ENCODE results near the gene RPS6KA4.
"Not testable (repeated sequence)": the region's sequence is repeated elsewhere in the genome, so short reads cannot be mapped to it uniquely, and the experiment has no call there.

The RPS6KA4 gene

GRCh38 chr11:64415286-64415685 is 56.3 kb downstream of the RPS6KA4 start:
- Histone ChIP-seq H3K27ac (no peak overlapping the region), H3K9ac (no peak overlapping the region), H3K4me2 (no peak overlapping the region), H2AFZ (ENCODE audit: low read depth) (no peak overlapping the region), H4K20me1 (ENCODE audit: insufficient read depth) (no peaks in the 10 kb centered on the region), H3K36me3 (ENCODE audit: insufficient read depth) (no peaks in the 10 kb centered on the region), H3K4me1 (ENCODE audit: low read depth, poor library complexity, severe bottlenecking) (no peaks in the 10 kb centered on the region), H3K4me3 (IDR thresholded peaks at IDR 0.05; ENCODE audit: insufficient read depth, low read depth, low read length) (no peak overlapping the region), H3K79me2 (ENCODE audit: insufficient read depth, low read depth) (no peaks in the 10 kb centered on the region), H3K27me3 (ENCODE audit: insufficient read depth, low read depth) (peaks cover 24% of the 10 kb centered on the region; the same call in 1 of the 2 replicates)
- no peak for TF ChIP-seq CTCF (conservative IDR thresholded peaks at IDR 0.05; ENCODE audit: low read depth, low read length)

GRCh38 chr11:64415996-64416728 is 57.2 kb downstream of the RPS6KA4 start:
- H3K9ac ChIP-seq, result no peak overlapping the region
- peaks cover 15% of the 10 kb centered on the region; the same call in 1 of the 2 replicates for H3K27me3 ChIP-seq (ENCODE audit: insufficient read depth, low read depth)
- TF ChIP-seq CTCF (conservative IDR thresholded peaks at IDR 0.05; ENCODE audit: low read depth, low read length), result no peak
- H3K79me2 ChIP-seq (ENCODE audit: insufficient read depth, low read depth), result no peaks in the 10 kb centered on the region
- H3K4me3 ChIP-seq (IDR thresholded peaks at IDR 0.05; ENCODE audit: insufficient read depth, low read depth, low read length), result no peak overlapping the region
- H4K20me1 ChIP-seq (ENCODE audit: insufficient read depth), result no peaks in the 10 kb centered on the region
- H3K36me3 ChIP-seq (ENCODE audit: insufficient read depth), result no peaks in the 10 kb centered on the region
- no peak overlapping the region for H2AFZ ChIP-seq (ENCODE audit: low read depth)
- no peak overlapping the region for H3K4me2 ChIP-seq
- no peaks in the 10 kb centered on the region for H3K4me1 ChIP-seq (ENCODE audit: low read depth, poor library complexity, severe bottlenecking)
- H3K27ac ChIP-seq, result no peak overlapping the region

GRCh38 chr11:64418233-64418632 is 59.3 kb downstream of the RPS6KA4 start:
- not testable (repeated sequence) for H3K4me3 ChIP-seq (IDR thresholded peaks at IDR 0.05; ENCODE audit: insufficient read depth, low read depth, low read length); H3K27me3 ChIP-seq (ENCODE audit: insufficient read depth, low read depth); H4K20me1 ChIP-seq (ENCODE audit: insufficient read depth); H3K27ac ChIP-seq; H3K79me2 ChIP-seq (ENCODE audit: insufficient read depth, low read depth); H2AFZ ChIP-seq (ENCODE audit: low read depth); H3K4me1 ChIP-seq (ENCODE audit: low read depth, poor library complexity, severe bottlenecking); H3K36me3 ChIP-seq (ENCODE audit: insufficient read depth); H3K9ac ChIP-seq; H3K4me2 ChIP-seq

- Histone ChIP-seq H2AFZ (ENCODE audit: low read depth) (no peak overlapping the region), H3K4me2 (no peak overlapping the region), H3K79me2 (ENCODE audit: insufficient read depth, low read depth) (no peaks in the 10 kb centered on the region), H3K27ac (no peak overlapping the region), H3K36me3 (ENCODE audit: insufficient read depth) (no peaks in the 10 kb centered on the region), H3K27me3 (ENCODE audit: insufficient read depth, low read depth) (peaks cover 16% of the 10 kb centered on the region), H3K4me1 (ENCODE audit: low read depth, poor library complexity, severe bottlenecking) (no peaks in the 10 kb centered on the region), H3K9ac (no peak overlapping the region), H4K20me1 (ENCODE audit: insufficient read depth) (no peaks in the 10 kb centered on the region), H3K4me3 (IDR thresholded peaks at IDR 0.05; ENCODE audit: insufficient read depth, low read depth, low read length) (no peak overlapping the region)
- no peak for TF ChIP-seq CTCF (conservative IDR thresholded peaks at IDR 0.05; ENCODE audit: low read depth, low read length)
Measured at GRCh38 chr11:64419257-64419790, 60.4 kb downstream of the RPS6KA4 start.

- Histone ChIP-seq H3K27me3 (ENCODE audit: insufficient read depth, low read depth) (peaks cover 17% of the 10 kb centered on the region), H3K27ac (no peak overlapping the region), H3K4me3 (IDR thresholded peaks at IDR 0.05; ENCODE audit: insufficient read depth, low read depth, low read length) (no peak overlapping the region), H3K9ac (no peak overlapping the region), H3K4me2 (no peak overlapping the region), H3K36me3 (ENCODE audit: insufficient read depth) (no peaks in the 10 kb centered on the region), H4K20me1 (ENCODE audit: insufficient read depth) (no peaks in the 10 kb centered on the region), H3K4me1 (ENCODE audit: low read depth, poor library complexity, severe bottlenecking) (no peaks in the 10 kb centered on the region), H2AFZ (ENCODE audit: low read depth) (no peak overlapping the region), H3K79me2 (ENCODE audit: insufficient read depth, low read depth) (no peaks in the 10 kb centered on the region)
- TF ChIP-seq CTCF (conservative IDR thresholded peaks at IDR 0.05; ENCODE audit: low read depth, low read length), result no peak
Measured at GRCh38 chr11:64419818-64420485, 61.0 kb downstream of the RPS6KA4 start.
